Forelimb muscle (tissue), 1 donor: Measurements from ENCODE around the gene RHOB. TPM values are rescaled to one million over a fixed set of nuclear protein-coding genes. Genes with fewer than 3 reads are reported as not detected.
"Not testable (repeated sequence)": the region's sequence is repeated elsewhere in the genome, so short reads cannot be mapped to it uniquely, and the experiment has no call there.

Source experiments
- DNase-seq: peaks from one replicate; pipeline ENCODE4 v3.0.0-alpha.2; 2013; ENCODE audit warnings: low read depth
- polyA plus RNA-seq: library from polyadenylated mRNA; unstranded; fragments of 120-200 nt; gene quantifications from one replicate; pipeline ENCODE4 v1.2.1, GENCODE V29; 2013; ENCODE audit not compliant: insufficient read length

The RHOB gene
- polyA plus RNA-seq, 1 donor, result 119 TPM

GRCh38 chr2:20490300-20491181 lies 43.7 kb downstream of the RHOB start:
- DNase-seq, result peak; percentile 25

- no peak for DNase-seq
Observed at GRCh38 chr2:20491739-20492531, 45.1 kb downstream of the RHOB start.

- DNase-seq, result not testable (repeated sequence)
Observed at GRCh38 chr2:20493095-20493494, 46.2 kb downstream of the RHOB start.

- DNase-seq, result no peak
Observed at GRCh38 chr2:20494241-20494640, 47.4 kb downstream of the RHOB start.

- no peak for DNase-seq
Observed at GRCh38 chr2:20496076-20496872, 49.4 kb downstream of the RHOB start.

- no peak for DNase-seq
Observed at GRCh38 chr2:20496942-20497341, 50.1 kb downstream of the RHOB start.

Other genes starting within 250 kb of the RHOB start
- gene SDC1, start 221.9 kb upstream of the RHOB start, polyA plus RNA-seq, result 6.0 TPM
- 57.6 TPM for gene PUM2, start 96.2 kb upstream of the RHOB start, polyA plus RNA-seq
- 8.9 TPM for gene HS1BP3, start 204.0 kb downstream of the RHOB start, polyA plus RNA-seq
- 0.66 TPM for gene GDF7, start 220.1 kb downstream of the RHOB start, polyA plus RNA-seq